ENCODE measurements around the gene KRT82. TPM values are rescaled to one million over a fixed set of nuclear protein-coding genes. Genes with fewer than 3 reads are reported as not detected.

KRT82 gene
- total RNA-seq, 4 donors from 2014 or later, result not detected

- WGBS, 2 donors (ENCODE audit: low coverage in 1 of 2), result 23 to 73% methylated on average over 5 to 12 of the region's 12 CpGs
- intact Hi-C loops (cut with DNase I; ENCODE audit: low total_unique reads), result loop anchor here (10.0 kb wide), 2 partner anchors 144 to 504 kb away; no protein-coding TSS in a partner anchor
Measured at GRCh38 chr12:52370926-52371608, 35.1 kb downstream of the KRT82 start.

GRCh38 chr12:52369809-52370208 lies 36.3 kb downstream of the KRT82 start:
- peaks cover 0 to 5% (median 0%) of the 10 kb centered on the region in 4 donors for H3K4me1 ChIP-seq
- 85% methylated on average over 6 of the region's 6 CpGs; no CpG with 5 or more reads in 1 of the 2 donors for WGBS, 2 donors (ENCODE audit: low coverage in 1 of 2)
- no peak overlapping the region for H3K4me3 ChIP-seq
- H3K27ac ChIP-seq, result no peak overlapping the region
- no peaks in the 10 kb centered on the region for H3K36me3 ChIP-seq
- DNase-seq, result no peak
- no peaks in the 10 kb centered on the region for H3K27me3 ChIP-seq
- intact Hi-C loops (cut with DNase I; ENCODE audit: low total_unique reads), result loop anchor here (10.0 kb wide), 2 partner anchors 145 to 505 kb away; no protein-coding TSS in a partner anchor
- in situ Hi-C loops (cut with MboI; ENCODE audit: low pct_ligation_motif_present in 1 of 4, low pct_unique_long_range_greater_than_20kb in 1 of 4, low sequenced_read_pairs in 3 of 4), result loop anchor here in 1 of 4 donors (10.0 kb wide), 1 partner anchor 515 kb away; no protein-coding TSS in a partner anchor
- no peak for TF ChIP-seq EP300 (IDR thresholded peaks at IDR 0.05; ENCODE audit: low read depth)
- no peaks in the 10 kb centered on the region for H3K9me3 ChIP-seq

More at GRCh38 chr12:52370926-52371608, 35.1 kb downstream of the KRT82 start:
- Histone ChIP-seq H3K4me1 (peaks cover 0 to 5% (median 0%) of the 10 kb centered on the region in 4 donors), H3K4me3 (no peak overlapping the region), H3K27me3 (no peaks in the 10 kb centered on the region), H3K36me3 (no peaks in the 10 kb centered on the region), H3K9me3 (no peaks in the 10 kb centered on the region), H3K27ac (peak overlapping the region; percentile 26 to 55 (median 38))
- in situ Hi-C loops (cut with MboI; ENCODE audit: low pct_ligation_motif_present in 1 of 4, low pct_unique_long_range_greater_than_20kb in 1 of 4, low sequenced_read_pairs in 3 of 4), result loop anchor here in 1 of 4 donors (10.0 kb wide), 1 partner anchor 514 kb away; no protein-coding TSS in a partner anchor
- TF ChIP-seq EP300 (IDR thresholded peaks at IDR 0.05; ENCODE audit: low read depth) (no peak), POLR2A (IDR thresholded peaks at IDR 0.05) (no peak), CTCF (IDR thresholded peaks at IDR 0.05) (no peak), POLR2AphosphoS5 (IDR thresholded peaks at IDR 0.05) (no peak)
- peak; percentile 29 for DNase-seq

GRCh38 chr12:52369211-52369610 lies 36.9 kb downstream of the KRT82 start:
- Histone ChIP-seq H3K27ac (no peak overlapping the region), H3K36me3 (no peaks in the 10 kb centered on the region), H3K4me3 (no peak overlapping the region), H3K9me3 (no peaks in the 10 kb centered on the region), H3K4me1 (peaks cover 0 to 5% (median 0%) of the 10 kb centered on the region in 4 donors), H3K27me3 (no peaks in the 10 kb centered on the region)
- 54% methylated on average over 3 of the region's 3 CpGs; no CpG with 5 or more reads in 1 of the 2 donors for WGBS, 2 donors (ENCODE audit: low coverage in 1 of 2)
- TF ChIP-seq POLR2AphosphoS5 (IDR thresholded peaks at IDR 0.05), result no peak
- no peak for TF ChIP-seq POLR2A (IDR thresholded peaks at IDR 0.05)
- no peak for TF ChIP-seq EP300 (IDR thresholded peaks at IDR 0.05; ENCODE audit: low read depth)
- no peak for TF ChIP-seq CTCF (IDR thresholded peaks at IDR 0.05)
- intact Hi-C loops (cut with DNase I; ENCODE audit: low total_unique reads), result no loop called here
- in situ Hi-C loops (cut with MboI; ENCODE audit: low pct_ligation_motif_present in 1 of 4, low pct_unique_long_range_greater_than_20kb in 1 of 4, low sequenced_read_pairs in 3 of 4), result no loop called here
- DNase-seq, result no peak

GRCh38 chr12:52368508-52368907 lies 37.6 kb downstream of the KRT82 start:
- no peak overlapping the region for H3K4me3 ChIP-seq
- H3K36me3 ChIP-seq, result no peaks in the 10 kb centered on the region
- 68 to 100% methylated on average over 1 to 3 of the region's 3 CpGs for WGBS, 2 donors (ENCODE audit: low coverage in 1 of 2)
- DNase-seq, result no peak
- in situ Hi-C loops (cut with MboI; ENCODE audit: low pct_ligation_motif_present in 1 of 4, low pct_unique_long_range_greater_than_20kb in 1 of 4, low sequenced_read_pairs in 3 of 4), result no loop called here
- H3K4me1 ChIP-seq, result peaks cover 0 to 5% (median 0%) of the 10 kb centered on the region in 4 donors
- intact Hi-C loops (cut with DNase I; ENCODE audit: low total_unique reads), result no loop called here
- H3K27me3 ChIP-seq, result no peaks in the 10 kb centered on the region
- H3K9me3 ChIP-seq, result no peaks in the 10 kb centered on the region
- H3K27ac ChIP-seq, result no peak overlapping the region
- TF ChIP-seq CTCF (IDR thresholded peaks at IDR 0.05) (no peak), POLR2AphosphoS5 (IDR thresholded peaks at IDR 0.05) (no peak), POLR2A (IDR thresholded peaks at IDR 0.05) (no peak), EP300 (IDR thresholded peaks at IDR 0.05; ENCODE audit: low read depth) (no peak)

Measured in transverse colon (tissue), 4 donors.